ENCODE data around the gene PCDH1. TPM values are rescaled to one million over a fixed set of nuclear protein-coding genes. Genes with fewer than 3 reads are reported as not detected.

Gene PCDH1
- total and polyA plus RNA-seq, 2 of the 8 experiments (the other 6 are each of a cell fraction or from before 2014, with no cell fraction given), result 101 to 102 TPM

GRCh38 chr5:141857226-141857625 is 21.0 kb downstream of the PCDH1 start (continued):
- no peak for TF ChIP-seq CHD7 (IDR thresholded peaks at IDR 0.05; ENCODE audit: insufficient replicate concordance, low read length)
- TF ChIP-seq RXRA (IDR thresholded peaks at IDR 0.05; ENCODE audit: insufficient read depth, low read depth, low read length), result no peak
- TF ChIP-seq HDAC2 (IDR thresholded peaks at IDR 0.05; ENCODE audit: borderline replicate concordance in 1 of 2, low read depth in 2 of 2, low read length in 2 of 2), result no peak
- TF ChIP-seq SP4 (IDR thresholded peaks at IDR 0.05; ENCODE audit: low read length), result no peak
- TF ChIP-seq RNF2 (IDR thresholded peaks at IDR 0.05; ENCODE audit: borderline replicate concordance, low read depth, low read length, missing control alignments, poor library complexity, severe bottlenecking), result no peak
- no peak for TF ChIP-seq CHD1 (IDR thresholded peaks at IDR 0.05; ENCODE audit: low read depth, low read length)
- TF ChIP-seq ZNF274 (IDR thresholded peaks at IDR 0.05; ENCODE audit: borderline replicate concordance, extremely low read depth, low read length), result no peak
- TF ChIP-seq SP2 (IDR thresholded peaks at IDR 0.05; ENCODE audit: low read length), result no peak
- no peak for TF ChIP-seq SUZ12 (IDR thresholded peaks at IDR 0.05; ENCODE audit: low read length)
- no peak for TF ChIP-seq ATF3 (IDR thresholded peaks at IDR 0.05; ENCODE audit: insufficient read depth, low read depth, low read length)

All from H1 (cell line).